HCT116 (cell line): Measurements from ENCODE around the gene PACRG. TPM values are rescaled to one million over a fixed set of nuclear protein-coding genes. Genes with fewer than 3 reads are reported as not detected.

Experiments
- ATAC-seq: fragments of 200-7000 bp; cut with Tn5 transposase; 2 replicates; pipeline ENCODE4 v1.9.1; 2020; ENCODE audit warnings: mild to moderate bottlenecking, moderate library complexity
- BruUV-seq: library from RNA; stranded (reverse); fragments of 400-500 nt; replicated peaks from 2 replicates; lab custom pipeline; 2021; lab: Mats Ljungman, UMichigan
- CTCF ChIA-PET: fragments of 300-600 bp; sonication (Branson Sonifier 250); formaldehyde crosslinking; loops from one replicate; lab custom pipeline; 2021; ENCODE audit warnings: antibody characterized with exemption; lab: Charles Lee
- POLR2A ChIA-PET: fragments of 300-600, 350-600 bp; sonication (Branson Sonifier 250); formaldehyde crosslinking; loops from one replicate; lab custom pipeline; 2021; ENCODE audit warnings: antibody characterized with exemption; lab: Charles Lee
- RAD21 ChIA-PET, 2 experiments: fragments of 300-600 bp; sonication (Branson Sonifier 250); formaldehyde crosslinking; loops; one replicate each; lab custom pipeline; 2023; ENCODE audit warnings: low total read pairs in 2 of 2; ENCODE audit not compliant: uncharacterized antibody in 2 of 2, unreplicated experiment in 2 of 2, low non-redundant PET in 1 of 2; lab: Charles Lee
- DNase-seq: peaks from one replicate; pipeline ENCODE4 v3.0.0-alpha.2; 2010; ENCODE audit warnings: low read depth, low spot score
- H2AFZ ChIP-seq: fragments of 200-600 bp; shearing (Covaris generic), sonication (generic); 2 replicates; pipeline ENCODE4 v1.6.1; 2017; ENCODE audit warnings: low read depth, mixed run types, mixed read lengths, antibody characterized with exemption, low read length; ENCODE audit not compliant: poor library complexity, severe bottlenecking
- H3K27ac ChIP-seq: 2 replicates; pipeline ENCODE4 v1.5.1; 2012; ENCODE audit warnings: low read depth, low read length
- H3K27me3 ChIP-seq: fragments of 200-600 bp; sonication (generic); 2 replicates; pipeline ENCODE4 v1.6.1; 2016; ENCODE audit warnings: mixed run types, low read length, mixed read lengths; ENCODE audit not compliant: insufficient read depth
- H3K36me3 ChIP-seq, 2 experiments: fragments of 200-500 bp in 1 of 2; fragments of 200-600 bp in 1 of 2; sonication (Bioruptor generic) in 1 of 2; sonication (generic) in 1 of 2; 2 replicates each; pipeline versions ENCODE4 v1.5.1 to v1.6.1; 2014 to 2016; ENCODE audit warnings: low read length in 2 of 2, inconsistent platforms in 1 of 2, mixed read lengths in 1 of 2, mixed run types in 1 of 2; ENCODE audit not compliant: insufficient read depth in 2 of 2, control insufficient read depth in 1 of 2
- H3K4me1 ChIP-seq, 2 experiments: fragments of 200-600 bp in 1 of 2; sonication (generic) in 1 of 2; 2 replicates each; pipeline versions ENCODE4 v1.5.1 to v1.6.1; 2012 to 2017; ENCODE audit warnings: low read length in 2 of 2, inconsistent platforms in 1 of 2, mild to moderate bottlenecking in 1 of 2, mixed read lengths in 1 of 2, mixed run types in 1 of 2, moderate library complexity in 1 of 2; ENCODE audit not compliant: insufficient read depth in 2 of 2, control insufficient read depth in 1 of 2
- H3K4me2 ChIP-seq: fragments of 200-600 bp; sonication (generic); 2 replicates; pipeline ENCODE4 v1.6.1; 2017; ENCODE audit warnings: mixed run types, low read length, mixed read lengths
- H3K4me3 ChIP-seq, 2 experiments: fragments of 200-600 bp in 1 of 2; sonication (generic) in 1 of 2; replicated peaks in 1 of 2; 2 replicates each; pipeline ENCODE4 v1.5.1; 2011 to 2016; ENCODE audit warnings: low read length in 2 of 2, control low read depth in 1 of 2, low read depth in 1 of 2, mild to moderate bottlenecking in 1 of 2, mixed read lengths in 1 of 2, mixed run types in 1 of 2
- H3K79me2 ChIP-seq: fragments of 200-600 bp; sonication (generic); 2 replicates; pipeline ENCODE4 v1.6.1; 2017; ENCODE audit warnings: mild to moderate bottlenecking, mixed run types, low read length, moderate library complexity, mixed read lengths; ENCODE audit not compliant: insufficient read depth
- H3K9ac ChIP-seq: fragments of 200-600 bp; sonication (generic); 2 replicates; pipeline ENCODE4 v1.6.1; 2016; ENCODE audit warnings: low read length, mixed read lengths
- H3K9me2 ChIP-seq: fragments of 200-600 bp; sonication (generic), shearing (Covaris generic); 2 replicates; pipeline ENCODE4 v1.6.1; 2017; ENCODE audit warnings: mixed run types, mild to moderate bottlenecking, moderate library complexity; ENCODE audit not compliant: insufficient read depth
- H3K9me3 ChIP-seq, 2 experiments: fragments of 200-500 bp in 1 of 2; fragments of 200-600 bp in 1 of 2; sonication (Bioruptor generic) in 1 of 2; sonication (generic) in 1 of 2; 2 replicates each; pipeline ENCODE4 v1.6.1; 2014 to 2017; ENCODE audit warnings: low read length in 2 of 2, mixed read lengths in 2 of 2, inconsistent platforms in 1 of 2, low read depth in 1 of 2, mild to moderate bottlenecking in 1 of 2, mixed run types in 1 of 2, moderate library complexity in 1 of 2; ENCODE audit not compliant: control insufficient read depth in 1 of 2, insufficient read depth in 1 of 2
- H4K20me1 ChIP-seq: fragments of 200-600 bp; sonication (generic), shearing (Covaris generic); 2 replicates; pipeline ENCODE4 v1.6.1; 2017; ENCODE audit warnings: mixed run types, mild to moderate bottlenecking, moderate library complexity; ENCODE audit not compliant: insufficient read depth
- CTCF ChIP-seq, 3 experiments: fragments of 200-600 bp in 1 of 3; sonication (generic) in 1 of 3; IDR thresholded peaks in 2 of 3; conservative IDR thresholded peaks in 1 of 3; 2 replicates each; pipeline ENCODE4 v1.5.1; 2012 to 2017; ENCODE audit warnings: low read depth in 2 of 3, low read length in 2 of 3, antibody characterized with exemption in 1 of 3, borderline replicate concordance in 1 of 3, control low read depth in 1 of 3, mild to moderate bottlenecking in 1 of 3, mixed read lengths in 1 of 3, mixed run types in 1 of 3, moderate library complexity in 1 of 3; ENCODE audit not compliant: insufficient read depth in 1 of 3
- EGR1 ChIP-seq: IDR thresholded peaks from 2 replicates; pipeline ENCODE4 v1.6.1; 2012; ENCODE audit warnings: low read depth
- EZH2 ChIP-seq: fragments of 200-600 bp; sonication (generic); IDR thresholded peaks from 2 replicates; pipeline ENCODE4 v1.6.1; 2017; ENCODE audit warnings: antibody characterized with exemption, mixed run types
- EZH2phosphoT487 ChIP-seq: fragments of 200-600 bp; IDR thresholded peaks from 2 replicates; pipeline ENCODE4 v1.6.1; 2018; ENCODE audit warnings: antibody characterized with exemption, borderline replicate concordance
- SRF ChIP-seq: IDR thresholded peaks from 2 replicates; pipeline ENCODE4 v1.6.1; 2012; ENCODE audit warnings: low read depth
- ZBTB33 ChIP-seq: IDR thresholded peaks from 2 replicates; pipeline ENCODE4 v1.6.1; 2011; ENCODE audit warnings: mild to moderate bottlenecking, low read length, moderate library complexity; ENCODE audit not compliant: insufficient replicate concordance; ENCODE audit errors: extremely low read depth
- intact Hi-C: fragments of 100-400 bp; cut with micrococcal nuclease; formaldehyde crosslinking; loops from 2 replicates; pipeline ENCODE4 v1.10.0; 2022
- total RNA-seq: library from RNA; stranded (reverse); gene quantifications from one replicate; pipeline ENCODE4 v1.2.1, GENCODE V29; 2021; ENCODE audit not compliant: unreplicated experiment
- TF ChIP-seq, protein P1 (sequence below): IDR thresholded peaks from 2 replicates; pipeline ENCODE4 v1.6.1; 2012
- TF ChIP-seq, protein P2 (sequence below): IDR thresholded peaks from 2 replicates; pipeline ENCODE4 v1.6.1; 2012

Gene PACRG
- total RNA-seq, 1 experiment from 2014 or later, result 0.71 TPM

DNA sequence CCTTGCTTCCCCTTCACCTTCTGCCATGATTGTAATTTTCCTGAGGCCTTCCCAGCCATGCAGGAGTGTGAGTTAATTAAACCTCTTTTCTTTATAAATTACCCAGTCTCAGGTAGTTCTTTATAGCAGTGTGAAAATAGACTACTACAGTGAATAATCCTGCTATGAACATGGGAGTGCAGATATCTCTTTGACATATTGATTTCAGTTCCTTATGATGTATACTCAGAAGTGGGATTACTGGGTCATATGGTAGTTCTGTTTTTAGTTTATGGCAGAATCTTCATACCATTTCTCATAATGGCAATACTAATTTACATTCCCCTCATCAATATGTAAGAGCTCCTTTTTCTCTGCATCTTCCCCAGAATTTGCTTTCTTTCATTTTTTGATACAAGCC, 26.0 kb downstream of the PACRG start (continued):
- no peak for TF ChIP-seq ZBTB33
- TF ChIP-seq, protein P1, sequence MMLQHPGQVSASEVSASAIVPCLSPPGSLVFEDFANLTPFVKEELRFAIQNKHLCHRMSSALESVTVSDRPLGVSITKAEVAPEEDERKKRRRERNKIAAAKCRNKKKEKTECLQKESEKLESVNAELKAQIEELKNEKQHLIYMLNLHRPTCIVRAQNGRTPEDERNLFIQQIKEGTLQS, result no peak

- Histone ChIP-seq H2AFZ (no peak overlapping the region), H3K4me2 (no peak overlapping the region), H3K9ac (no peak overlapping the region), H3K4me3 (no peak overlapping the region), H3K9me2 (0 out of 2 replicates have a peak, but pooled peaks cover 4% of the 10 kb centered on the region), H3K27ac (no peak overlapping the region), H3K4me1 (no peaks in the 10 kb centered on the region), H4K20me1 (no peaks in the 10 kb centered on the region), H3K27me3 (no peaks in the 10 kb centered on the region), H3K9me3 (no peaks in the 10 kb centered on the region), H3K79me2 (no peaks in the 10 kb centered on the region), H3K36me3 (no peaks in the 10 kb centered on the region)
- RAD21 ChIA-PET, result no interaction called here
- CTCF ChIA-PET, result no interaction called here
- ATAC-seq (no peak), DNase-seq (no peak)
- intact Hi-C loops, result no loop called here
- TF ChIP-seq CTCF (IDR thresholded peaks at IDR 0.05 in 2 of 3, conservative IDR thresholded peaks at IDR 0.05 in 1 of 3; ENCODE audit: borderline replicate concordance in 1 of 3, insufficient read depth in 1 of 3, low read depth in 2 of 3, low read length in 2 of 3), result no peak
- TF ChIP-seq EZH2phosphoT487, result no peak
- TF ChIP-seq, protein P2, sequence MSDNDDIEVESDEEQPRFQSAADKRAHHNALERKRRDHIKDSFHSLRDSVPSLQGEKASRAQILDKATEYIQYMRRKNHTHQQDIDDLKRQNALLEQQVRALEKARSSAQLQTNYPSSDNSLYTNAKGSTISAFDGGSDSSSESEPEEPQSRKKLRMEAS, result no peak
- no peak for TF ChIP-seq EZH2
- TF ChIP-seq SRF, result no peak
- no peak for TF ChIP-seq EGR1
- POLR2A ChIA-PET, result no interaction called here
- no TSS peak for BruUV-seq
Observed at GRCh38 chr6:162770136-162770535, 42.4 kb downstream of the PACRG start.
